Measurements from ENCODE around the gene ZFP42. TPM values are rescaled to one million over a fixed set of nuclear protein-coding genes. Genes with fewer than 3 reads are reported as not detected.

ZFP42 gene
- total and polyA plus RNA-seq, 2 of the 8 experiments (the other 6 are each of a cell fraction or from before 2014, with no cell fraction given), result 69.4 to 188 TPM

DNA sequence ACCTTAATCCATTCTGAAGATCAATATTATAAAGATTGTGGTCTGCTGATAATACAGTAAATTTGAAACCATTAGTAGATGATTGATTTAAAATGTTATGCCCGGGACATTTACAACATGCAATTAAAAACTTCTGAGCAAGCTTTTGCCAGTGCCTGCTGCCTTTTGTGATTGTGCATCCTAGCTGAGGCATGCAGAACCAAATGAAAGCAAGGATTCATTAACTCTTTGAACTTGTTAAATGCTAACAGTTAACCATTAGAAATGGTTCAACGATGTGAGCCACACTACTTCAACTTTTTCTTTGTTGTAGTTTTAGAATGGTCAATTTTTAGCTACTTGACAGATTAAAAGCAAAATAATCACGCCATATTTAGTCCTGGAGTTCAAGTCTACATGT lies 51.1 kb downstream of the ZFP42 start:
- H4K91ac ChIP-seq (replicated peaks; ENCODE audit: insufficient read length, low read length), result no peak overlapping the region
- H3K79me2 ChIP-seq (ENCODE audit: control insufficient read depth in 1 of 2, insufficient read depth in 2 of 2, low read length in 2 of 2), result no peaks in the 10 kb centered on the region
- no peak for DNase-seq (ENCODE audit: low read depth in 1 of 2, low spot score in 2 of 2)
- no peak overlapping the region for H4K8ac ChIP-seq (ENCODE audit: extremely low read depth, insufficient read depth, low read length)
- no peak overlapping the region for H3K4me2 ChIP-seq (ENCODE audit: insufficient read depth in 1 of 2, low read depth in 2 of 2, low read length in 2 of 2)
- no peaks in the 10 kb centered on the region for H3K79me1 ChIP-seq (ENCODE audit: low read depth, low read length)
- no peak overlapping the region for H2BK120ac ChIP-seq (replicated peaks; ENCODE audit: low read depth, low read length)
- no peaks in the 10 kb centered on the region for H3K36me3 ChIP-seq (ENCODE audit: control insufficient read depth in 2 of 4, insufficient read depth in 4 of 4, low read length in 3 of 4)
- H3K56ac ChIP-seq (replicated peaks; ENCODE audit: insufficient read length, low read depth, low read length), result no peak overlapping the region
- no peak overlapping the region for H3K18ac ChIP-seq (ENCODE audit: extremely low read depth, low read length)
- H2BK12ac ChIP-seq (ENCODE audit: low read depth, low read length), result no peak overlapping the region
- WGBS, 2 experiments (ENCODE audit: extremely low coverage in 1 of 2, insufficient coverage in 1 of 2, insufficient read length in 1 of 2, insufficient replicate concordance in 2 of 2, low coverage in 1 of 2, low lambda C conversion rate in 2 of 2, missing lambda C conversion rate in 1 of 2), result 90% methylated on average over 3 of the region's 3 CpGs; no CpG with 5 or more reads in 1 of the 2 experiments
- no peak overlapping the region for H4K5ac ChIP-seq (ENCODE audit: insufficient read length, low read depth, low read length)
- H2BK20ac ChIP-seq (ENCODE audit: low read length), result no peak overlapping the region
- no peaks in the 10 kb centered on the region; the same call in none of the 2 replicates for H3K23me2 ChIP-seq (ENCODE audit: low read depth, low read length)
- POLR2A ChIA-PET (ENCODE audit: partially characterized antibody), result interaction anchor here (0.9 to 1.9 kb wide), 3 partner anchors 44 to 52 kb away, joined by 3 to 8 read pairs (median 4); no protein-coding TSS in a partner anchor
- TF ChIP-seq EGR1 (IDR thresholded peaks at IDR 0.05; ENCODE audit: borderline replicate concordance, low read depth, low read length) (no peak), RFX5 (IDR thresholded peaks at IDR 0.05; ENCODE audit: borderline replicate concordance, low read depth, low read length) (no peak), CHD2 (IDR thresholded peaks at IDR 0.05; ENCODE audit: low read length) (no peak), JUND (IDR thresholded peaks at IDR 0.05; ENCODE audit: low read length) (no peak), PHF8 (conservative IDR thresholded peaks at IDR 0.05; ENCODE audit: low read depth, low read length) (no peak), TAF1 (IDR thresholded peaks at IDR 0.05; ENCODE audit: low read depth, low read length) (no peak), CTBP2 (IDR thresholded peaks at IDR 0.05; ENCODE audit: borderline replicate concordance, insufficient read depth, insufficient read length, low read length) (no peak)
- no peak overlapping the region for H2BK5ac ChIP-seq (ENCODE audit: low read depth, low read length)
- H3K23ac ChIP-seq (ENCODE audit: insufficient read length), result no peak overlapping the region
- H3K27me3 ChIP-seq (replicated peaks in 1 of 4; ENCODE audit: control insufficient read depth in 3 of 4, extremely low read depth in 1 of 4, insufficient read depth in 3 of 4, low read length in 3 of 4), result no peaks in the 10 kb centered on the region
- no peak overlapping the region for H2AK5ac ChIP-seq (ENCODE audit: low read depth, low read length)
- no peaks in the 10 kb centered on the region for H3K9me3 ChIP-seq (ENCODE audit: insufficient read depth in 2 of 2, low read depth in 1 of 2, low read length in 1 of 2)
- no peak overlapping the region for H3K4me3 ChIP-seq (ENCODE audit: extremely low read depth in 1 of 4, insufficient read depth in 2 of 4, low read depth in 3 of 4, low read length in 4 of 4)
- FAIRE-seq, result no peak
- H3K4me1 ChIP-seq (replicated peaks in 1 of 4; ENCODE audit: control insufficient read depth in 3 of 4, insufficient read depth in 4 of 4, low read length in 3 of 4), result peaks cover 0 to 4% (median 0%) of the 10 kb centered on the region in 4 experiments; a peak in 1 of 7 replicates
- no peaks in the 10 kb centered on the region for H4K20me1 ChIP-seq (replicated peaks in 1 of 2; ENCODE audit: control insufficient read depth in 1 of 2, insufficient read depth in 2 of 2, low read length in 2 of 2)
- CTCF ChIA-PET (ENCODE audit: partially characterized antibody), result interaction anchor here (0.7 to 1.6 kb wide), 4 partner anchors 9 to 118 kb away, joined by 3 to 4 read pairs (median 3); no protein-coding TSS in a partner anchor
- no peak overlapping the region for H2AFZ ChIP-seq (ENCODE audit: low read length)
- no peak overlapping the region for H2BK15ac ChIP-seq (ENCODE audit: low read length)
- H3K27ac ChIP-seq (ENCODE audit: low read depth, low read length), result no peak overlapping the region
- no peak overlapping the region for H3K14ac ChIP-seq (ENCODE audit: insufficient read length)
- no peak overlapping the region for H3K4ac ChIP-seq (replicated peaks; ENCODE audit: insufficient read length, low read depth, low read length)
- H3K9ac ChIP-seq (replicated peaks in 1 of 4; ENCODE audit: extremely low read depth in 1 of 4, low read depth in 3 of 4, low read length in 3 of 4), result no peak overlapping the region
